Panc1 (cell line): ENCODE measurements around the gene ZDHHC11B. TPM values are rescaled to one million over a fixed set of nuclear protein-coding genes. Genes with fewer than 3 reads are reported as not detected.
"Not testable (repeated sequence)": the region's sequence is repeated elsewhere in the genome, so short reads cannot be mapped to it uniquely, and the experiment has no call there.

Source experiments
- ATAC-seq: fragments of 200-7000 bp; cut with Tn5 transposase; 2 replicates; pipeline ENCODE4 v1.9.1; 2020; ENCODE audit warnings: mild to moderate bottlenecking, moderate library complexity
- BruUV-seq: library from RNA; stranded (reverse); fragments of 400-500 nt; replicated peaks from 2 replicates; lab custom pipeline; 2021; lab: Mats Ljungman, UMichigan
- CTCF ChIA-PET: fragments of 300-600 bp; sonication (Branson Sonifier 250); formaldehyde crosslinking; loops from one replicate; lab custom pipeline; 2022; ENCODE audit warnings: antibody characterized with exemption; lab: Charles Lee
- POLR2A ChIA-PET: fragments of 300-600 bp; sonication (Branson Sonifier 250); formaldehyde crosslinking; loops from one replicate; lab custom pipeline; 2022; ENCODE audit warnings: antibody characterized with exemption; lab: Charles Lee
- DNase-seq: peaks from one replicate; pipeline ENCODE4 v3.0.0-alpha.2; 2010; ENCODE audit warnings: low read depth, low spot score
- H3K27ac ChIP-seq: 2 replicates; pipeline ENCODE4 v1.5.1; 2011; ENCODE audit warnings: mild to moderate bottlenecking, low read length, inconsistent platforms
- H3K27me3 ChIP-seq: fragments of 200-500 bp; sonication (Bioruptor generic); 2 replicates; pipeline ENCODE4 v1.6.0; 2014; ENCODE audit warnings: low read length, inconsistent platforms; ENCODE audit not compliant: control insufficient read depth, insufficient read depth
- H3K36me3 ChIP-seq: fragments of 200-500 bp; sonication (Bioruptor generic); 2 replicates; pipeline ENCODE4 v1.5.1; 2014; ENCODE audit warnings: inconsistent platforms, mild to moderate bottlenecking, low read length, moderate library complexity; ENCODE audit not compliant: control insufficient read depth, insufficient read depth
- H3K4me1 ChIP-seq: 2 replicates; pipeline ENCODE4 v1.5.1; 2011; ENCODE audit warnings: inconsistent platforms, mild to moderate bottlenecking, low read length, moderate library complexity; ENCODE audit not compliant: control insufficient read depth, insufficient read depth
- H3K4me3 ChIP-seq, 2 experiments: 2 replicates each; pipeline ENCODE4 v1.5.1; 2011 to 2012; ENCODE audit warnings: low read depth in 2 of 2, low read length in 2 of 2, mild to moderate bottlenecking in 2 of 2, inconsistent platforms in 1 of 2, moderate library complexity in 1 of 2
- H3K9me3 ChIP-seq: fragments of 200-500 bp; sonication (Bioruptor generic); 2 replicates; pipeline ENCODE4 v1.5.1; 2014; ENCODE audit warnings: low read depth, mild to moderate bottlenecking, inconsistent platforms, low read length, moderate library complexity; ENCODE audit not compliant: control insufficient read depth, insufficient read depth
- POLR2AphosphoS5 ChIP-seq: IDR thresholded peaks from 2 replicates; pipeline ENCODE4 v1.6.1; 2012; ENCODE audit warnings: mild to moderate bottlenecking, low read depth, low read length, moderate library complexity
- SIN3A ChIP-seq: IDR thresholded peaks from 2 replicates; pipeline ENCODE4 v1.6.1; 2012; ENCODE audit warnings: low read depth, mild to moderate bottlenecking, low read length, moderate library complexity, borderline replicate concordance; ENCODE audit not compliant: insufficient read depth
- TCF7L2 ChIP-seq: IDR thresholded peaks from 2 replicates; pipeline ENCODE4 v1.6.1; 2011; ENCODE audit warnings: mild to moderate bottlenecking, low read depth, low read length, inconsistent platforms
- in situ Hi-C: cut with HindIII; loops from 2 replicates; pipeline ENCODE4 v1.10.0; 2016; ENCODE audit warnings: low sequenced_read_pairs, low pct_unique_long_range_greater_than_20kb
- intact Hi-C: fragments of 100-400 bp; cut with micrococcal nuclease; formaldehyde crosslinking; loops from one replicate; pipeline ENCODE4 v1.10.0; 2022; ENCODE audit not compliant: unreplicated experiment
- total RNA-seq: library from RNA; stranded (reverse); gene quantifications from one replicate; pipeline ENCODE4 v1.2.1, GENCODE V29; 2021; ENCODE audit not compliant: unreplicated experiment
- TF ChIP-seq, protein P1 (sequence below), 2 experiments: IDR thresholded peaks; 2 replicates each; pipeline ENCODE4 v1.6.1; 2011 to 2012; ENCODE audit warnings: low read depth in 2 of 2, control low read depth in 1 of 2, low read length in 1 of 2, mild to moderate bottlenecking in 1 of 2, moderate library complexity in 1 of 2; ENCODE audit not compliant: insufficient read depth in 1 of 2
- TF ChIP-seq, protein P2 (sequence below): fragments of 450-650 bp; IDR thresholded peaks from 2 replicates; pipeline ENCODE4 v1.5.1; 2017; ENCODE audit warnings: mild to moderate bottlenecking

The ZDHHC11B gene
- total RNA-seq, 1 experiment from 2014 or later: 1.4 TPM

- CTCF ChIA-PET: no interaction called here
- Histone ChIP-seq H3K4me3 (no peak overlapping the region), H3K27me3 (no peaks in the 10 kb centered on the region), H3K27ac (no peak overlapping the region), H3K36me3 (no peaks in the 10 kb centered on the region), H3K9me3 (no peaks in the 10 kb centered on the region), H3K4me1 (no peaks in the 10 kb centered on the region)
- no peak for DNase-seq
- intact Hi-C loops (no loop called here), in situ Hi-C loops (no loop called here)
- no TSS peak for BruUV-seq
- POLR2A ChIA-PET: no interaction called here
- TF ChIP-seq, protein P1, sequence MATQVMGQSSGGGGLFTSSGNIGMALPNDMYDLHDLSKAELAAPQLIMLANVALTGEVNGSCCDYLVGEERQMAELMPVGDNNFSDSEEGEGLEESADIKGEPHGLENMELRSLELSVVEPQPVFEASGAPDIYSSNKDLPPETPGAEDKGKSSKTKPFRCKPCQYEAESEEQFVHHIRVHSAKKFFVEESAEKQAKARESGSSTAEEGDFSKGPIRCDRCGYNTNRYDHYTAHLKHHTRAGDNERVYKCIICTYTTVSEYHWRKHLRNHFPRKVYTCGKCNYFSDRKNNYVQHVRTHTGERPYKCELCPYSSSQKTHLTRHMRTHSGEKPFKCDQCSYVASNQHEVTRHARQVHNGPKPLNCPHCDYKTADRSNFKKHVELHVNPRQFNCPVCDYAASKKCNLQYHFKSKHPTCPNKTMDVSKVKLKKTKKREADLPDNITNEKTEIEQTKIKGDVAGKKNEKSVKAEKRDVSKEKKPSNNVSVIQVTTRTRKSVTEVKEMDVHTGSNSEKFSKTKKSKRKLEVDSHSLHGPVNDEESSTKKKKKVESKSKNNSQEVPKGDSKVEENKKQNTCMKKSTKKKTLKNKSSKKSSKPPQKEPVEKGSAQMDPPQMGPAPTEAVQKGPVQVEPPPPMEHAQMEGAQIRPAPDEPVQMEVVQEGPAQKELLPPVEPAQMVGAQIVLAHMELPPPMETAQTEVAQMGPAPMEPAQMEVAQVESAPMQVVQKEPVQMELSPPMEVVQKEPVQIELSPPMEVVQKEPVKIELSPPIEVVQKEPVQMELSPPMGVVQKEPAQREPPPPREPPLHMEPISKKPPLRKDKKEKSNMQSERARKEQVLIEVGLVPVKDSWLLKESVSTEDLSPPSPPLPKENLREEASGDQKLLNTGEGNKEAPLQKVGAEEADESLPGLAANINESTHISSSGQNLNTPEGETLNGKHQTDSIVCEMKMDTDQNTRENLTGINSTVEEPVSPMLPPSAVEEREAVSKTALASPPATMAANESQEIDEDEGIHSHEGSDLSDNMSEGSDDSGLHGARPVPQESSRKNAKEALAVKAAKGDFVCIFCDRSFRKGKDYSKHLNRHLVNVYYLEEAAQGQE (IDR thresholded peaks at IDR 0.05; ENCODE audit: insufficient read depth in 1 of 2, low read depth in 2 of 2, low read length in 1 of 2): no peak
- TF ChIP-seq TCF7L2 (no peak), POLR2AphosphoS5 (no peak), SIN3A (no peak)
- TF ChIP-seq, protein P2, sequence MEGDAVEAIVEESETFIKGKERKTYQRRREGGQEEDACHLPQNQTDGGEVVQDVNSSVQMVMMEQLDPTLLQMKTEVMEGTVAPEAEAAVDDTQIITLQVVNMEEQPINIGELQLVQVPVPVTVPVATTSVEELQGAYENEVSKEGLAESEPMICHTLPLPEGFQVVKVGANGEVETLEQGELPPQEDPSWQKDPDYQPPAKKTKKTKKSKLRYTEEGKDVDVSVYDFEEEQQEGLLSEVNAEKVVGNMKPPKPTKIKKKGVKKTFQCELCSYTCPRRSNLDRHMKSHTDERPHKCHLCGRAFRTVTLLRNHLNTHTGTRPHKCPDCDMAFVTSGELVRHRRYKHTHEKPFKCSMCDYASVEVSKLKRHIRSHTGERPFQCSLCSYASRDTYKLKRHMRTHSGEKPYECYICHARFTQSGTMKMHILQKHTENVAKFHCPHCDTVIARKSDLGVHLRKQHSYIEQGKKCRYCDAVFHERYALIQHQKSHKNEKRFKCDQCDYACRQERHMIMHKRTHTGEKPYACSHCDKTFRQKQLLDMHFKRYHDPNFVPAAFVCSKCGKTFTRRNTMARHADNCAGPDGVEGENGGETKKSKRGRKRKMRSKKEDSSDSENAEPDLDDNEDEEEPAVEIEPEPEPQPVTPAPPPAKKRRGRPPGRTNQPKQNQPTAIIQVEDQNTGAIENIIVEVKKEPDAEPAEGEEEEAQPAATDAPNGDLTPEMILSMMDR: no peak
- no peak for ATAC-seq
Observed at GRCh38 chr5:751496-751895, 33.0 kb downstream of the ZDHHC11B start.

- ATAC-seq, CTCF ChIA-PET, in situ Hi-C loops, H3K4me1 ChIP-seq, intact Hi-C loops, DNase-seq, H3K9me3 ChIP-seq, H3K4me3 ChIP-seq, H3K27me3 ChIP-seq, POLR2A ChIA-PET, BruUV-seq, H3K36me3 ChIP-seq, H3K27ac ChIP-seq: not testable (repeated sequence)
Observed at GRCh38 chr5:750226-750625, 34.3 kb downstream of the ZDHHC11B start.

- DNase-seq (no peak), ATAC-seq (no peak)
- Histone ChIP-seq H3K27me3 (no peaks in the 10 kb centered on the region), H3K9me3 (no peaks in the 10 kb centered on the region), H3K27ac (no peak overlapping the region), H3K36me3 (no peaks in the 10 kb centered on the region), H3K4me1 (no peaks in the 10 kb centered on the region), H3K4me3 (no peak overlapping the region)
- CTCF ChIA-PET: no interaction called here
- intact Hi-C loops (no loop called here), in situ Hi-C loops (no loop called here)
- no peak for TF ChIP-seq POLR2AphosphoS5
- TF ChIP-seq, protein P2: no peak
- TF ChIP-seq, protein P1 (IDR thresholded peaks at IDR 0.05; ENCODE audit: insufficient read depth in 1 of 2, low read depth in 2 of 2, low read length in 1 of 2): no peak
- no peak for TF ChIP-seq TCF7L2
- no peak for TF ChIP-seq SIN3A
- POLR2A ChIA-PET: no interaction called here
- no TSS peak for BruUV-seq
Observed at GRCh38 chr5:749101-749670, 35.3 kb downstream of the ZDHHC11B start.
